Measurements from ENCODE around the gene VAMP2.

- peak; percentile 80 for TF ChIP-seq CTCF (IDR thresholded peaks at IDR 0.05; ENCODE audit: insufficient read depth, low read length, poor library complexity, severe bottlenecking)
- no peak for TF ChIP-seq EZH2phosphoT487 (conservative IDR thresholded peaks at IDR 0.05; ENCODE audit: low read length)
Observed at GRCh38 chr17:8138672-8139371, 23.9 kb downstream of the VAMP2 start.
